ENCODE results near the gene AGRN. TPM values are rescaled to one million over a fixed set of nuclear protein-coding genes. Genes with fewer than 3 reads are reported as not detected.
A peak's percentile ranks its signal among the peaks of the same experiment; 100 is the strongest.

AGRN gene
- total and polyA plus RNA-seq, 9 donors: 2.7 to 138 (median 14.3) TPM

DNA sequence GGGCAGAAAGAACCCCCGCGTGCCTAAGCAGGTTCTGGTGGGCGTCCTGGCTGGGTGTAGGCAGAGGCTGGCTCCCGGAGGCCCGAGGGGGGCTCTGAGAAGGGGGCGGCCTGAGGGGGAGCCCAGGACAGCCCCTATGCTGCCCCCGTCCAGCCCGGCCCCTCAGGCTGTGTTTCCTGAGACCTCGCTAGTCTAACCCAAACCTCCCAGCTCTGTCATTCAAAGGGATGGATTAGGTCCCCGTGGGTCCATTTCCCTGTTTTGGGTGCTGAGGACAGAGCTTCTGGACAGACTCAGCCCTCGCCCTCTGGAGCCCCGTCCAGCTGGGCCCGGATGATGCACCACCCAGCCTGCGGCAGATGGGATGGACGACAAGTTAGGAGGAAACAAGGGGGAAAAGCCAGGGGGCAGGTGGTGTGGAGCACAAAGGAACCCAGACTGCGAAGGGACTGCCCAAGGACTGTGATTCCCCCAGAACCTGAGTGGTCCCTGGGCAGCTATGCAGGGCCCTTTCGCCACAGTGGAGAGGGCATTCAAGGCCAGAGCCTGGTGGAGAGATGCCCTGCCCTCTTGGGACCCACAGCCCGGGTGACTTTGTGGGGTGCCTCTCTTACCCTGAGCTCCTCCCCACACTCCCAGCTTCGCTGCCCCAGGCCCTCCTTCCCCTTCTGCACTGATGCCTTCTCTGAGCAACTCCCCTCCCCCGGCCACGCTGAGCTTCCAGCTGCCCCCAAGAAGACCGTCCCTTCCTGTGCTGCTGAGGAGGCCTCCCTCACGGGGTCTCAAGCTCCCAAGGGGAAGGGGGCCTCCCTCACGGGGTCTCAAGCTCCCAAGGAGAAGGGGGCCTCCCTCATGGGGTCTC lies 22.8 kb upstream of the AGRN start:
- TF ChIP-seq, protein P1, sequence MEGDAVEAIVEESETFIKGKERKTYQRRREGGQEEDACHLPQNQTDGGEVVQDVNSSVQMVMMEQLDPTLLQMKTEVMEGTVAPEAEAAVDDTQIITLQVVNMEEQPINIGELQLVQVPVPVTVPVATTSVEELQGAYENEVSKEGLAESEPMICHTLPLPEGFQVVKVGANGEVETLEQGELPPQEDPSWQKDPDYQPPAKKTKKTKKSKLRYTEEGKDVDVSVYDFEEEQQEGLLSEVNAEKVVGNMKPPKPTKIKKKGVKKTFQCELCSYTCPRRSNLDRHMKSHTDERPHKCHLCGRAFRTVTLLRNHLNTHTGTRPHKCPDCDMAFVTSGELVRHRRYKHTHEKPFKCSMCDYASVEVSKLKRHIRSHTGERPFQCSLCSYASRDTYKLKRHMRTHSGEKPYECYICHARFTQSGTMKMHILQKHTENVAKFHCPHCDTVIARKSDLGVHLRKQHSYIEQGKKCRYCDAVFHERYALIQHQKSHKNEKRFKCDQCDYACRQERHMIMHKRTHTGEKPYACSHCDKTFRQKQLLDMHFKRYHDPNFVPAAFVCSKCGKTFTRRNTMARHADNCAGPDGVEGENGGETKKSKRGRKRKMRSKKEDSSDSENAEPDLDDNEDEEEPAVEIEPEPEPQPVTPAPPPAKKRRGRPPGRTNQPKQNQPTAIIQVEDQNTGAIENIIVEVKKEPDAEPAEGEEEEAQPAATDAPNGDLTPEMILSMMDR (IDR thresholded peaks at IDR 0.05): no peak
- TF ChIP-seq EP300 (IDR thresholded peaks at IDR 0.05) (no peak), POLR2A (IDR thresholded peaks at IDR 0.05) (no peak)
- intact Hi-C loops (cut with DNase I): no loop called here
- WGBS, 3 donors: 58 to 72% (median 65%) methylated on average over 24 of the region's 24 CpGs
- peaks cover 11% of the 10 kb centered on the region for H3K27me3 ChIP-seq
- no peaks in the 10 kb centered on the region for H3K9me3 ChIP-seq
- DNase-seq: peak in 1 of 5 donors; percentile 21
- H3K36me3 ChIP-seq: no peaks in the 10 kb centered on the region
- H3K4me3 ChIP-seq: no peak overlapping the region
- peaks cover 9% of the 10 kb centered on the region for H3K4me1 ChIP-seq (ENCODE audit: insufficient read depth)
- H3K27ac ChIP-seq: no peak overlapping the region

DNA sequence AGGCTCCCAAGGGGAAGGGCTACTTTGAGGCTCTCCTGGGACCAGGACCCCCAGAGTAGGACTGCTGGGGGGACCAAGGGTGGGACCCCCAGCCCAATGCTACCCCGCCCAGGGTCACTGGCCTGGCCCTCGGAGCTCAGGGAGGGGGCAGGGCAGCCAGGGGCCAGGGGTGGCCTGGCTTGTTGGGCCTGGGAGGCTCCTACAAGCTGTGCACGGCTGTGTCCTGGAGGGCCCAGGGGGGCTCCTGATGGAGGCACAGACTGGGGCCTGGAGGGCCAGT lies 22.3 kb upstream of the AGRN start:
- TF ChIP-seq POLR2A (IDR thresholded peaks at IDR 0.05): no peak
- TF ChIP-seq, protein P1 (IDR thresholded peaks at IDR 0.05): no peak
- no peak for TF ChIP-seq EP300 (IDR thresholded peaks at IDR 0.05)
- Histone ChIP-seq H3K36me3 (no peaks in the 10 kb centered on the region), H3K4me1 (ENCODE audit: insufficient read depth) (peaks cover 9% of the 10 kb centered on the region), H3K27me3 (peaks cover 11% of the 10 kb centered on the region), H3K4me3 (no peak overlapping the region), H3K9me3 (no peaks in the 10 kb centered on the region), H3K27ac (no peak overlapping the region)
- intact Hi-C loops (cut with DNase I): no loop called here
- WGBS, 3 donors: 55 to 66% (median 62%) methylated on average over 2 to 3 of the region's 3 CpGs
- DNase-seq: no peak

DNA sequence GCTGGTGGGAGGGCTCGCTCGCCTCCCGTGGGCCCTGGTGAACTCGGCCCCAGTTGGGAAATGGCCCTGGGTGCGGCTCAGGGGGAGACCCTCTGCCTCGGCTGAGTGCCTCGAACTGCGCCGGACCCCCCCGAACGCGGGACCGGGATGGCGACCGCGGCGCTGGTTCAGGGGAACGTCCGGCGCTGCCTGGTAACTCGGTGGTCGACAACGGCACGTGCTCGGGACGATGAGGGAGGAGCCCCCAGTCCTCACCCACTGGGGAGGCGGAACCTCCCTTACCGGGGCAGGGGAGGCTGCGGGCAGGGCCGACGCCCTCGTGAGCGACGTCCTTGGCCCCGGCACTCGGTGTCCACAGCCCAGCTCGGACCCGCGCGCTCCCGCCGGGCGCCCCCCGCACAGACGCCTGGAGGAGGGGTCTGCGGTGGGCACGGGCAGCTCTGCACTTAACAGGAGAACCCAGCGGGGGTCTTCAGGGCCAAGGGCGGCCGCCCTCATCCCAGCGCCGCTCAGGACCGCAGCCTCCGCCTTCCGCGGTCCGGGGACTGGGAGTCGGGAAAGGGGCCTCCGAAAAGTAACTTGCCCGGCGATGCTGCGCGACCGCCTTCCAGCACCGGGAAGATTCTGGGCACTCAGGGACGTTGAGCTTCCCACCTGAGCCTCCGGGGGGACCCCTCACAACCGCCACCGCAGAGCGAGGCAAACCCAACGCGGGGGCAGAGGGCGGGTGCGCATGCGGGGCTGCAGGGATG lies 21.8 kb upstream of the AGRN start:
- no peaks in the 10 kb centered on the region for H3K9me3 ChIP-seq
- WGBS, 3 donors: 15 to 43% (median 23%) methylated on average over 35 to 75 of the region's 75 CpGs
- peaks cover 9% of the 10 kb centered on the region for H3K4me1 ChIP-seq (ENCODE audit: insufficient read depth)
- peak in 1 of 5 donors; percentile 17 for DNase-seq
- TF ChIP-seq POLR2A (IDR thresholded peaks at IDR 0.05) (no peak), EP300 (IDR thresholded peaks at IDR 0.05) (no peak)
- TF ChIP-seq, protein P1 (IDR thresholded peaks at IDR 0.05): no peak
- peaks cover 11% of the 10 kb centered on the region for H3K27me3 ChIP-seq
- H3K36me3 ChIP-seq: no peaks in the 10 kb centered on the region
- no peak overlapping the region for H3K27ac ChIP-seq
- H3K4me3 ChIP-seq: peak overlapping the region; percentile 64
- intact Hi-C loops (cut with DNase I): no loop called here

DNA sequence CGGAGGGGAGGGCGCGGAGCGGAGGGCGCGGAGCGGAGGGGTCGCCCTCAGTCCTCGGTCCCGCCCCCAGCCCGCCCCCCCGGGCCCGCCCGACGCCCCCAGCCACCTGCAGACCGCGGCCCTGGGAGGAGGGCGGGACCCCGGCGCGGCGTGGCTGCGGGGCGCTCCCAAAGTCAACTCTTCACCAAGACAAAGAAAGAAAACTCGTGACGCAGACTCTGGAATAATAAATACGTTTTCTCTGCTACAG lies 21.2 kb upstream of the AGRN start:
- Histone ChIP-seq H3K27ac (no peak overlapping the region), H3K36me3 (no peaks in the 10 kb centered on the region), H3K9me3 (no peaks in the 10 kb centered on the region), H3K27me3 (peaks cover 11% of the 10 kb centered on the region), H3K4me1 (ENCODE audit: insufficient read depth) (peaks cover 9% of the 10 kb centered on the region), H3K4me3 (peak overlapping the region; percentile 64)
- intact Hi-C loops (cut with DNase I): no loop called here
- WGBS, 3 donors: 0% methylated on average over 20 to 26 of the region's 27 CpGs
- DNase-seq: no peak
- TF ChIP-seq EP300 (IDR thresholded peaks at IDR 0.05): no peak
- no peak for TF ChIP-seq POLR2A (IDR thresholded peaks at IDR 0.05)
- TF ChIP-seq, protein P1 (IDR thresholded peaks at IDR 0.05): no peak

Measured in ovary (tissue), 9 donors.